ENCODE measurements around the gene SYTL3.
A peak's percentile ranks its signal among the peaks of the same experiment; 100 is the strongest.
"Not testable (repeated sequence)": the region's sequence is repeated elsewhere in the genome, so short reads cannot be mapped to it uniquely, and the experiment has no call there.

The SYTL3 gene

DNA sequence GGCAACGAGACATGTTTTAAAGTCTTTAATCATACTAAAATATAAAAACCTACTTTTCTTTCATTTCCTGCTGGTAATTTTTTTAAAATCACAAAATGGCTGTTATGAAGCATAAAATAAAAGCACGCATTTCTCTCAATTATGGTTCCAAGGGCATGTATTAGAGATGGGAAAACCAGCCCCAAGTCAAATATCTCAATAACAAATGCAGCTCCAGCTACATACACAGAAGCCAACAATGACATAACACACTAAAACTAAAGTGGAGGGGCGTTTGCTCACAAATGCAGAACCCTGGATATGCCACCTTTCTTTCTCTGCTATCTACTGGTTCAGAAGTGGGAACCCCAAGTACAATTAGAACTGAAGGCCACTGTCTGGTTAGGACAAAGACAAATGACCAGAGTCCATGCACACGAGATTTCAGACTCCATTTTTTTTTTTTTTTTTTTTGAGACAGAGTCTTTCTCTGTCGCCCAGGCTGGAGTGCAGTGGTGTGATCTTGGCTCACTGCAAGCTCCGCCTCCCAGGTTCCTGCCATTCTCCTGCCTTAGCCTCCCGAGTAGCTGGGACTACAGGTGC lies 141.5 kb downstream of the SYTL3 start:
- no peak overlapping the region for H3K4me3 ChIP-seq (ENCODE audit: extremely low read depth, insufficient read depth, low read length, poor library complexity, severe bottlenecking)
- H3K36me3 ChIP-seq (ENCODE audit: control insufficient read depth, insufficient read depth, low read length), result peaks cover 44% of the 10 kb centered on the region
- H3K27ac ChIP-seq (ENCODE audit: low read depth, low read length, severe bottlenecking), result no peak overlapping the region
- no peaks in the 10 kb centered on the region for H3K4me1 ChIP-seq (ENCODE audit: control insufficient read depth, insufficient read depth, low read length, poor library complexity, severe bottlenecking)
- WGBS, 2 experiments (ENCODE audit: insufficient coverage in 2 of 2), result 73 to 80% methylated on average over 1 to 2 of the region's 7 CpGs
- H3K9me3 ChIP-seq (ENCODE audit: control insufficient read depth, low read length), result no peaks in the 10 kb centered on the region

DNA sequence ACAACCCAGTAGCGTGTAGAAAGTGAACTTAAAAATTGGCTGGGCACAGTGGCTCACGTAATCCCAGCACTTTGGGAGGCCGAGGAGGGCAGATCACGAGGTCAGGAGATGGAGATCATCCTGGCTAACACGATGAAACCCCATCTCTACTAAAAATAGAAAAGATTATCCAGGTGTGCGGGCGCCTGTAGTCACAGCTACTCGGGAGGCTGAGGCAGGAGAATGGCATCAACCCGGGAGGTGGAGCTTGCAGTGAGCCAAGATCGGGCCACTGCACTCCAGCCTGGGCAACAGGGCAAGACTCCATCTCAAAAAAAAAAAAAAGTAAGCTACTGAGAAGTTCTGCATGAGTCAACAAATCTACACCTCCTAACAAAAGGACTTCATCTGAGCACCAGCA lies 142.7 kb downstream of the SYTL3 start:
- WGBS, 2 experiments (ENCODE audit: insufficient coverage in 2 of 2), result 80 to 84% methylated on average over 5 to 9 of the region's 10 CpGs
- peaks cover 38% of the 10 kb centered on the region for H3K36me3 ChIP-seq (ENCODE audit: control insufficient read depth, insufficient read depth, low read length)
- H3K27ac ChIP-seq (ENCODE audit: low read depth, low read length, severe bottlenecking); H3K4me3 ChIP-seq (ENCODE audit: extremely low read depth, insufficient read depth, low read length, poor library complexity, severe bottlenecking); H3K9me3 ChIP-seq (ENCODE audit: control insufficient read depth, low read length); H3K4me1 ChIP-seq (ENCODE audit: control insufficient read depth, insufficient read depth, low read length, poor library complexity, severe bottlenecking): not testable (repeated sequence)

DNA sequence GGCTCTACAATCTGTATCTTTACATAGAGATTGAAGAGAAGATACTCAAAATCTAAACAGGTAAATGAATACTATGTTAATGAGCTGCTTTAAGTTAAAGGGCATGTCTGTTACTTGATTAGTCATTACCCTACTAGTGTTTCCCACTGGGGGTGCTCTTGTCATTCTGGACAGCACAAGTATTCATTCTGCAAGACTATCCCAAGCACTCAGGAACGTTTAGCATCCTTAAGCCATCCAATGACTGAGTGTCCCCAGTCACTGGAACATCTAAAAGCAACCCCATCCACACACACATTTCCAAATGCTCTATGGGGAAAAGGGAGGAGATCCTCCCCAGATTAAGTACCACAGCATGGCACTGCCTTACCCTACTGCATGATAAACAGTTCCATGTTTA lies 143.6 kb downstream of the SYTL3 start:
- no peak overlapping the region for H3K27ac ChIP-seq (ENCODE audit: low read depth, low read length, severe bottlenecking)
- no peaks in the 10 kb centered on the region for H3K9me3 ChIP-seq (ENCODE audit: control insufficient read depth, low read length)
- WGBS, 2 experiments (ENCODE audit: insufficient coverage in 2 of 2), result no CpG with 5 or more reads among the region's 1 CpG
- H3K4me3 ChIP-seq (ENCODE audit: extremely low read depth, insufficient read depth, low read length, poor library complexity, severe bottlenecking), result no peak overlapping the region
- H3K4me1 ChIP-seq (ENCODE audit: control insufficient read depth, insufficient read depth, low read length, poor library complexity, severe bottlenecking), result no peaks in the 10 kb centered on the region
- H3K36me3 ChIP-seq (ENCODE audit: control insufficient read depth, insufficient read depth, low read length), result peaks cover 34% of the 10 kb centered on the region

DNA sequence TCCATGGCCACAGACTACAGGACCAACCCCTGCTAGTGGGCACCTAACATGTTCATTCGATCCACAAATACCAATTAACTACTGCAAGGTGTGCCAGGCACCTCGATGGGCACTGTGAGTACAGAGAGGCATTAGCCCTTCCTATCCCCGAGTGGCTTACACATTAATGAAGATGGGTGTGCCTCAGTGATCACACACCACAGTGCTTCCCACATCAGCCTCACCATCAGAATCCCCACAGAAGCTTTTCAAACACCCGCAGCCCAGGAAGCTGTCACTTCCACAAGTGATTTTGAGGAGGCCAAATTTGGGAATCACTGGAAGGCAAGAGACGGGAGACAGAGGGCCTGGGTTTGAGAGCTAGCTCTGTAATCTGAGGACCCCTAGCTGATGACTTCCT lies 145.7 kb downstream of the SYTL3 start:
- Histone ChIP-seq H3K9me3 (ENCODE audit: control insufficient read depth, low read length) (no peaks in the 10 kb centered on the region), H3K4me3 (ENCODE audit: extremely low read depth, insufficient read depth, low read length, poor library complexity, severe bottlenecking) (no peak overlapping the region), H3K4me1 (ENCODE audit: control insufficient read depth, insufficient read depth, low read length, poor library complexity, severe bottlenecking) (peaks cover 13% of the 10 kb centered on the region), H3K36me3 (ENCODE audit: control insufficient read depth, insufficient read depth, low read length) (peaks cover 26% of the 10 kb centered on the region), H3K27ac (ENCODE audit: low read depth, low read length, severe bottlenecking) (no peak overlapping the region)
- 92 to 100% methylated on average over 3 of the region's 5 CpGs for WGBS, 2 experiments (ENCODE audit: insufficient coverage in 2 of 2)

DNA sequence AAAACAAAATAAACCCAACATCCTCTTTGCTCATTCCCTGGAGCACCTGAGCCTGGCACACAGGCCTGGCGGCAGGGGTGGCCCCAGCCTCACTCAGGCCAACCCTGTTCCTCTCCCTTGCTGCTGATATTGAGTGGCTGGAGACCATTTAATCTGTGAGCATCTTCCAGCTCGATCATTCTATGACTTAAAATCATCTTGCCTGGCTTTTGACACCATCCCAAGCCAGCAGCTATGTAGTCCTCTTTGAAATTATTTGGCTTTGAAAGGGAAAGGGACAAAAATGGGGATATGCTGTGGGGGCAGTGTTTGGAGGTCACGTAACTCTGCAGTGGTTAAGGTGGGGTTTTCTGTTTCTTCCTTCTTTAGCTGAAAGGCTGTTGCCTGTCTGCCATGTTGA lies 146.5 kb downstream of the SYTL3 start:
- Histone ChIP-seq H3K36me3 (ENCODE audit: control insufficient read depth, insufficient read depth, low read length) (peaks cover 26% of the 10 kb centered on the region), H3K27ac (ENCODE audit: low read depth, low read length, severe bottlenecking) (no peak overlapping the region), H3K4me3 (ENCODE audit: extremely low read depth, insufficient read depth, low read length, poor library complexity, severe bottlenecking) (no peak overlapping the region), H3K9me3 (ENCODE audit: control insufficient read depth, low read length) (no peaks in the 10 kb centered on the region), H3K4me1 (ENCODE audit: control insufficient read depth, insufficient read depth, low read length, poor library complexity, severe bottlenecking) (peaks cover 13% of the 10 kb centered on the region)
- 67 to 80% methylated on average over 1 to 3 of the region's 3 CpGs for WGBS, 2 experiments (ENCODE audit: insufficient coverage in 2 of 2)

DNA sequence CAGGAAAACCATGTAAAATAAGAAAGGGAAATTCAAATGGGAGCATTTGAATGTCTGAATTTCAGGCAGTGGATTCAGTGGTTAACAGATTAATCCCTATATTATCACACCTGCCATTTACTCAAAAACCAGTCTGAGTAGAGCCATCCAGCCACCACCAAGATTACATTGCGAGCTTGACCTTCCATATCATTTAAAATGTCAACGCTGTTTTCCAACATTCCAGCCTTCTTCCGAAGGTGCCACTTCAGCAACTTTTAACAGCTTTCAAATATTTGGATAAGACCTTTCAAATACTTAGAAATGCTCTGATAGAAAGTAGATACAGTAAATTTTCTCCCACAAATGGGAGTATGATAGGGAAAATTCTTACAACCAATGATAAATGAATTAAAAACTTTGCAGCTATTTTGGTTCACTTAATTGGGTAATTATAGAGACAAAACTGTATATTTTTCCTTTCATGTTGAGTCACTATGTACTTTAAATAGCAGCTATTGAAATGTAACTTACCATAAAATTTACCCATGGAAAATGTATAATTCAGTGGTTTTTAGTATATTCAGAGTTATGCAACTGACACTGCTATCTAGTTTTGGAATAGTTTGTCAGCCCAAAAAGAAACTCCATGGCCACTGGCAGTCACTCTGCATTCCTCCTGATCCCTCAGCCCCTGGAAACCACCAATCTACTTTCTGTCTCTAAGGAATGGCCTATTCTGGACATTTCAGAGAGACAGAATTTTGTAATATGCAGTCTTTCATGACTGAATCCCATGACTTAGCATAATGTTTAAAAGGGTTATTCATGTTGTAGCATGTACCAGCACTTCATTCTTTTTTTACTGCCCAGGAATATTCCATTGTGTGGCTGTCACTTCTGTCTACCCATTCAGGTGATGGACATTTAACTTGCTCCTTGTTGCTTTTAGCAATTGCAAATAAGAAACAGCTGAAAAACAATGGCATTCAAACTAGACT lies 147.8 kb downstream of the SYTL3 start:
- WGBS, 2 experiments (ENCODE audit: insufficient coverage in 2 of 2), result 100% methylated on average over 1 of the region's 3 CpGs
- Histone ChIP-seq H3K36me3 (ENCODE audit: control insufficient read depth, insufficient read depth, low read length) (peaks cover 26% of the 10 kb centered on the region), H3K9me3 (ENCODE audit: control insufficient read depth, low read length) (no peaks in the 10 kb centered on the region), H3K4me3 (ENCODE audit: extremely low read depth, insufficient read depth, low read length, poor library complexity, severe bottlenecking) (no peak overlapping the region), H3K4me1 (ENCODE audit: control insufficient read depth, insufficient read depth, low read length, poor library complexity, severe bottlenecking) (peaks cover 13% of the 10 kb centered on the region), H3K27ac (ENCODE audit: low read depth, low read length, severe bottlenecking) (no peak overlapping the region)

DNA sequence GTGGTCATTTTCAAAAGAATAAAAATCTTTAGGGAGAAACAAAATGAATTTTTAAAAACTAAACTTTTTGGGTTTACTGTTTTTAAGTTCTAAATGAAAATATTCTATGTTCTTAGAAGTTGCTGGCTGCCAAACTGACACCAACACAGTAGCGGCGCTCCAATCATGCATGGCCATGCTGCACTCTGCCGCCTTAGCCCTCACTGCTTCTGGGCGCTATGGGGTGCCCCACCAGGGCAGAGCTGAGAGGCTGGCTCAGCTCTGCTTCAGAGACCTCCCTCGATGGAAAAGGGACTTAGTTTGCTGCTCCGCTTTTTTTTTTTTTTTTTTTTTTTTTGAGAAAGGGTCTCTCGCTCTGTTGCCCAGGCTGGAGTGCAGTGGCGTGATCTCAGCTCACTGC lies 148.5 kb downstream of the SYTL3 start:
- Histone ChIP-seq H3K9me3 (ENCODE audit: control insufficient read depth, low read length) (no peaks in the 10 kb centered on the region), H3K4me3 (ENCODE audit: extremely low read depth, insufficient read depth, low read length, poor library complexity, severe bottlenecking) (no peak overlapping the region), H3K27ac (ENCODE audit: low read depth, low read length, severe bottlenecking) (no peak overlapping the region), H3K4me1 (ENCODE audit: control insufficient read depth, insufficient read depth, low read length, poor library complexity, severe bottlenecking) (peaks cover 17% of the 10 kb centered on the region), H3K36me3 (ENCODE audit: control insufficient read depth, insufficient read depth, low read length) (peaks cover 26% of the 10 kb centered on the region)
- 91 to 93% methylated on average over 4 to 6 of the region's 8 CpGs for WGBS, 2 experiments (ENCODE audit: insufficient coverage in 2 of 2)

DNA sequence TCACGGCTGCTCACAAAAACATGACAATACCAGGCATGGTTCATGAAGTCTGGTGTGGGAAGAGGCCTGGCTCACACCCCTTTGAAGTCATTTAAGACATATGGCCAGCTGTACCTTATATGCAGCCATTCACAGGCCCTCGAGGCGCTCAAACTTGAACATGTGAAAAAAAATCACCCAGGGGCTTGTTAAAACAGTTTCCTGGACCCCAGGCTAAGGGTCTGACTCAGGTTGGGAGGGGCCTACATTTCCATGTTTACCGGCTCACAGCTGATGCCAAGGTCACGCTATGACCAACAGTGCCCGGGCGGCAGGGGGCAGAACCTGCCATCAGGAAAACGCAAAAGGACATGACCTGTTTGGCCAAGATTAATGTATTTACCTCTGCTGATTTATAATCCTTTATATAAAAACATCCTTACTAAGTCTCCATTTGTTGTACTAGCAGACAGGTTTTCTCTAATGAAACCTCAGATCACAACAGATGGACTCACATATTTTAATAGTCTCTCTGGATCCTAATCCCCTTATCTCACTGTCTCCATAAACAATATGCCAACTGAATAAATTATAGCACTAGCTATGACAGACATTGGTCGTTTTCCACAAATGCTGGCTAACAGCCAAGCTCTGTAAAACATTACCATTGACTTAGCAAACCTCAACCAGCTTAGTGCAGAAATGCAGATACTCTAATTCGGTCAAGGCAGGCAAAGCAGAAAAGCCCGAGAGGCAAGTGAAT lies 149.4 kb downstream of the SYTL3 start:
- 92 to 98% methylated on average over 8 to 10 of the region's 11 CpGs for WGBS, 2 experiments (ENCODE audit: insufficient coverage in 2 of 2)
- Histone ChIP-seq H3K36me3 (ENCODE audit: control insufficient read depth, insufficient read depth, low read length) (peaks cover 26% of the 10 kb centered on the region), H3K4me3 (ENCODE audit: extremely low read depth, insufficient read depth, low read length, poor library complexity, severe bottlenecking) (no peak overlapping the region), H3K9me3 (ENCODE audit: control insufficient read depth, low read length) (no peaks in the 10 kb centered on the region), H3K4me1 (ENCODE audit: control insufficient read depth, insufficient read depth, low read length, poor library complexity, severe bottlenecking) (peaks cover 23% of the 10 kb centered on the region), H3K27ac (ENCODE audit: low read depth, low read length, severe bottlenecking) (no peak overlapping the region)

DNA sequence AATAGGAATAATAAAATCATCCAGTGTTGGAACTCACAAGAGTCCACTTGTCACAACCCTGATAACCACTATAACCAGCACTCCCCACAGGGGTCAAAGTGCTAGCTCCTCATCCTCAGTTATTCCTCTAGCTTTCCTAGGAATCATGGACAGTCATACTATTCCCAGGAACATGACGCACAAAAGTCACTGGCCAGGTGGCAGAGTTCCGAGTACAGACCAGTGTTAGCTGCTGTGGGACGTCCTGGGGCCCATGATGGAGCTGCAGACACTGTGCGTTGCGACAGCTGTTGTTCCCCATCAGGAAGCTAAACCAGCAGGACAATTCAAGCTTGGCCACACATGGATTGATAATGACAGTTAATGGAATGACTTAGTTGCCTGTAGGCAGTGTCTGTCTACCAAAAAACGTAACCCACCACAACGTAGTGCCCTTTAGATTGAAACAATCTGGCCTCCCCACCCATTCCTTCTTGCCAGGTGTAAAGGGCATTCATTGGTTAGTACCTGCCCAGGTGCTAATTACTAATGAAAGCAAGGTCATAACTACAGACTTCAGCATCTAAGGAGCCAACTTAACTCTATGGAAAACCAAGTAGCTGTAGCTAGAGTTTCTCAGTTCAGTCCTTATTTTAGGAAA lies 151.9 kb downstream of the SYTL3 start:
- Histone ChIP-seq H3K4me1 (ENCODE audit: control insufficient read depth, insufficient read depth, low read length, poor library complexity, severe bottlenecking) (peaks cover 26% of the 10 kb centered on the region), H3K4me3 (ENCODE audit: extremely low read depth, insufficient read depth, low read length, poor library complexity, severe bottlenecking) (no peak overlapping the region), H3K27ac (ENCODE audit: low read depth, low read length, severe bottlenecking) (no peak overlapping the region), H3K36me3 (ENCODE audit: control insufficient read depth, insufficient read depth, low read length) (peaks cover 8% of the 10 kb centered on the region), H3K9me3 (ENCODE audit: control insufficient read depth, low read length) (no peaks in the 10 kb centered on the region)
- 83 to 84% methylated on average over 5 to 7 of the region's 7 CpGs for WGBS, 2 experiments (ENCODE audit: insufficient coverage in 2 of 2)

DNA sequence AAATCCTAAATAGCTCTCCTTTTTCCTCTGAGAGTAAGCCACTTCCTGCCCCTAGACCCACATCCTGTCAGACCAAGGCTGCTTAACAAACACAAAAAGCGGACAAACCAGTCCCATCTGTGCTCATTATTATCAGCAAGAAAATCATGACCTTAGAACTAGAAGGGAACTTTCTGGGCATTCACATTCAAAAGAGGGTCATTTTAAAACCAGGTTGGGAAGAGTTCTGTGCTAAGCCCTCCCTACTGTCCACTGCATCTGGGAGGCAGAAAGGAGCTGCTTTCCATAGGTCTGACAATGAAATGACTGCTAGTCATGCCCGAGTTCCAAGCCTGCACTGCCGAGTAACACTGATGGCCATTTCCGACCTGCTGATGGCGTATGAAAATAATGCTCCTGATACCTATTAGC lies 153.9 kb downstream of the SYTL3 start:
- H3K27ac ChIP-seq (ENCODE audit: low read depth, low read length, severe bottlenecking), result peak overlapping the region; percentile 37
- WGBS, 2 experiments (ENCODE audit: insufficient coverage in 2 of 2), result 71% methylated on average over 3 of the region's 5 CpGs; no CpG with 5 or more reads in 1 of the 2 experiments
- peaks cover 26% of the 10 kb centered on the region for H3K4me1 ChIP-seq (ENCODE audit: control insufficient read depth, insufficient read depth, low read length, poor library complexity, severe bottlenecking)
- H3K36me3 ChIP-seq (ENCODE audit: control insufficient read depth, insufficient read depth, low read length), result peaks cover 21% of the 10 kb centered on the region
- H3K9me3 ChIP-seq (ENCODE audit: control insufficient read depth, low read length), result no peaks in the 10 kb centered on the region
- no peak overlapping the region for H3K4me3 ChIP-seq (ENCODE audit: extremely low read depth, insufficient read depth, low read length, poor library complexity, severe bottlenecking)

Data from mesodermal cell (in vitro differentiated cells).